HG02852 (cell line): ENCODE results near the gene ROCK2.

ENCODE experiments used
- ATAC-seq: cut with Tn5 transposase; IDR thresholded peaks from one replicate; pipeline ENCODE4 v1.9.1; 2021; ENCODE audit warnings: mild to moderate bottlenecking, moderate library complexity; ENCODE audit not compliant: unreplicated experiment

Gene ROCK2

DNA sequence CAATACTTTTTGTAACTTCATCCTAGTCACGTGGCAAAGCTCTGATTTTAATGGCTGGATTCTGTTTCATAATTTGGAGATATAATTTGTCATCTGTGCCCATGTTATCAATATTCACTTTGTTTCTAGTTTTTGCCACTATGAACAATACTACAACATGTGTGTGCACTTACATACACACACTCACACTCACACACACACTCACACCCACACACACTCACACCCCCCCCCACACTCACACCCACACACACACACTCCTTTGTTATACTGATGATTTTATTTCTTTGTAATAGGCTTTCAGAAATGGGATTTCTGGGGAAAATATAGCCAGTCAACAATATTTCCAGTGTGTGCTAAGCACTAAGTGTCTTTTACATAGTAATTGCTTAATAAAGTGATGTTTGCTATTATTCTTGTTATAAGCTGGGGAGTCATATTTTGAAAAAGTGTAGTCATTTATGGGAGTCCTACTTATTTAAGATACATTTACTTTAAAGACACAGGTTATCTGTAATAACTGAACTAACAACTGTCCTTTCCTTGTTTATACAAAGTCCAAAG, 22.8 kb upstream of the ROCK2 start:
- ATAC-seq: no peak

DNA sequence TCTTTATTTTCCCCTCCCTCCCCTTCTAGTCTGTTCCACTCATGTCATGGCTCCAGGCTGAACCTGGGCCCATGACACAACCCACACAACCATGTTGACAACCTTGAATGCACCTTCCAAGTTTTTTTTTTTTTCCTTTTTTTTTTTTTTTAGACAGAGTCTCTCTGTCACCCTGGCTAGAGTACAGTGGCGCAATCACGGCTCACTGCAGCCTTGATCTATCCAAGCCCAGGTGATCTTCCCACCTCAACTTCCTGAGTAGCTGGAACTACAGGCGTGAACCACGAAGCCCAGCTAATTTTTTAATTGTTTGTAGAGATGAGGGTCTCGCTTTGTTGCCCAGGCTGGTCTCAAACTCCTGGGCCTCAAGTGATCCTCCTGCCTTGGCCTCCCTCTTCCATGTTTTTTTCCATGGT, 21.9 kb upstream of the ROCK2 start:
- ATAC-seq: no peak

DNA sequence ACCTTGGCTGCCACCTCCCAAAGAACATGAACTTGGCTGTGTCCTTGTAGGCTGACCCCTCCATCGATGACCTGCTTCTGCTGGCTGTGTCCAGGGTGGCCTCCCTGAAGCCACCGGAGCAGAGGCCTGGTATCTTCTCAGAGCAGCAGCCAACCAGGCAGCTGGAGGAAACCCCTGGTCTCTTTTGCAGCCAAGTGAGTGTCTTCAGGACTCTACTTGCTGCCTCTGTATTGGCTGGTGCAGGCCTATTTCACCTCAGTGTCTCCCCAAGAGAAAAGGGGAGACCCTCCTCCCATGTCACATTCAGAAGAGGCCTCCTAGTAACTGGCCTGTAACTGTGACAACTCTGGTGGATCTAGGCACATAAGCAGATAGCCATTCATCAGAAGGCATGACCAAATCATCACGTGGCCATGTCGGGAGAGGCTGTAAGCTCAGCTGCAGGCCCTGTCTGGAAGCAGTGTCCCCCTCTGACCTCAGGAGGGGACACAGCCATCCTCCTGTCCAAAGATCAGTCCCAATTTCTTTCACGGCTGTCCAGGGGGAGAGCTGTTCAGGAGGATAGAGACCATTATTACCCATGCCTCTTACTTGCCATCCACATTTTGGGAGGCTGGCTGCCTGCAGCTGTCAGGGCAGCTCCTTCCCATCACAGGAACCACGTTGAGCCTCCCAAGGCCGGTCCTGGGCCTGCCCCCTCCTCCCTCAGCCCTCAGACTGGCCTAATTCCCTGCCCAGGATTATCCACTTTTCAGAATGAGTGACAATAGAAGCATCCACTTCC, 20.9 kb upstream of the ROCK2 start:
- no peak for ATAC-seq

DNA sequence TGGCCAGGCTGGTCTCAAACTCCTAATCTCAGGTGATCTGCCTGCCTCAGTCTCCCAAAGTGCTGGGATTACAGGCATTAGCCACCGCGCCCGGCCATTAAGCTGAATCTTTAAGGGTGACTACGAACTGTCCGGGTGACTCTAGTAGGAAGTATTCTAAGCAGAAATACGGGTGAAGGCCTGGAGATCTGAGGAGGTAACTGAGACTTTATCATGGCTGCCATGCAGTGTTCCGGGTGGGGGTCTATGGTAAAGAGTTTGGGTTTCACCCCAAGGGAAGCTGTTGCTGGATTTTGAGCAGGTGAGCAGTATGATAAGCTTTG, 20.1 kb upstream of the ROCK2 start:
- ATAC-seq: no peak

DNA sequence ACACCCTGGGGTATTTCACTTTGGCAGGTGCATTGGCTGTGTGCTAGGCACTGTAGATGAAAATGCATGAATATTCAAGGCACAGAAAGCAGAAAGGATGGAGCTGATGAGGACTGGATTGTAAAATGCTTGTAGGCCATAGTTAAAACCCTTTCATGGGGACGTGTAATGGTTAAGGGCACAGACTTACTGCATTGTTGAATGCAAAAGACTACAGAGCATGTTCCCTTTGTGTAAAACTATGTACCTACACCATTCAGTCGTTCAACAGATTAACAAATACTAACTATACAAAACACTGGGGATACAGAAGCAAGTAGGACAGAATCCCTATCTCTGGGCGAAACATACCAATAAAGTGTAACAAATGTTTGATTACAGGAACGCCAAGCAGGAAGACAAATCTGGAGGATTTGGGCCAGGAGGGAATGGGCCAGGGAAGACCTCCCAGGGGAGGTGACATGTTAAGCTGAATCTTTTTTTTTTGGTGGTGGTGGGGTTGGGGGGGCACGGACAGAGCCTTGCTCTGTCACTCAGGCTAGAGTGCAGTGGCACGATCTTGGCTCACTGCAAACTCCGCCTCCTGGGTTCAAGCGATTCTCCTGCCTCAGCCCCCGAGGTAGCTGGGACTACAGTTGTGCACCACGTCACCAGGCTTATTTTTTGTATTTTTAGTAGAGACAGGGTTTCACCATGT, 19.6 kb upstream of the ROCK2 start:
- no peak for ATAC-seq

DNA sequence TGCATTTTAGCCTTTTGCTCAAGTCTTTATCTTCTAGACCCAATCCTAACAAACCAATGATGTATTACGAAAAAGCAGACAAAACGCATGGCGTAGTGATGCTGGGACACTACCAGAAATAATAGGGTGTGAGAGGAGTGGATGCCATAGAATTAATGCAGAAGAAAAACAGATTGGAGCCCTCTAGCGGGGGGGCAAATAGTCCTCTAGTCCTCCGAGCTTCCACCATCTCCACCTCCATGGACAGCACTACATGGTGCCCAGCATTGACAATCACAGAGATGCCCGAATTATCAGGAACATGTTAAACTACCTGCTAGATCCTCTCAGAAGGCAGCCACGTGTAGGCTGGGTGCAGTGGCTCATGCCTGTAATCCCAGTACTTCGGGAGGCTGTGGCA, 15.4 kb upstream of the ROCK2 start:
- ATAC-seq: no peak

DNA sequence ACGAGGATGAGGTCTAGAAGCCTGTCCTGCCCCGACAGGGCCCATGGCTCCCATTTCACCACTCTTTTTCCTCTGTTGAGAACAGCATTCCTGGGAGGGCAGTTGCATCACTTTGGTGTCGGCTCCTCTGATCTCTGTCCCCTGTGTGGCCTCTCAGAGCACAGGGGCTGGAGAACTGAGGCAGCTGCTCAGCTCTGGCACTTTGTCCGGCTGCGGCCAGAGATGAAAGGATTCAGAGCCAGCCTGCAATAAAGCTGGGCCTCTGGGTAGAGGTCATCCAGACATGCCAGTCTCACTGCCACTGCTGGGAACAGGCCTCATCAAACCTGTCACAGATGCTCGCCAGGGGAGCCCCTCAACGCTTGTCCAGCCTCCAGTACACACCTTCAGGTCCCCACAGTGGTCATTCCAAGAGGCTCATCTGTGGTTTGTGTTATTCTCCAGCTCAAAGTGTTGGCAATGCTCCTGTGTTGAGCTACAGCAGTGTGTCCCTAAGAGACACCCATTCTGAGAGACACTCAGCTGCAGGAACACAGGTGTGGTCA, 13.1 kb upstream of the ROCK2 start:
- no peak for ATAC-seq

DNA sequence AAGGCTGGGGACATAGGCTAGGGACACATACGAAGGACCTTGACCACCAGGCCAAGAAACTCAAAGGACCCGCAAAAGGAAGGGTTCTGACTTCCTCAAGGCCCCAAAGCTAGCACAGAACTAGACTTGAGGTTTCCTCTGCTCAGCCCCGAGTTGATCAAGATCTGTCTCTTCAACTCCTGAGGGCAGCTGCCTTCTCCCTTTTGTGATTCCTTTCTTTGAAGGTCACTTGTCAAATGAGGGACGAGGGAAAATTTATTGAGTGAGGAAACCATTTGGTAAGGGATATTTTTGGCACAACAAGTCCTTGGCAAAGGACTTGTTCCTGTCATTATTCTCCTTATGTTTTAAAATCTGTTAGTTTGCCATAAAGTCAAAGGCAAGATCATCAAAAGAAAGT, 12.3 kb upstream of the ROCK2 start:
- no peak for ATAC-seq

DNA sequence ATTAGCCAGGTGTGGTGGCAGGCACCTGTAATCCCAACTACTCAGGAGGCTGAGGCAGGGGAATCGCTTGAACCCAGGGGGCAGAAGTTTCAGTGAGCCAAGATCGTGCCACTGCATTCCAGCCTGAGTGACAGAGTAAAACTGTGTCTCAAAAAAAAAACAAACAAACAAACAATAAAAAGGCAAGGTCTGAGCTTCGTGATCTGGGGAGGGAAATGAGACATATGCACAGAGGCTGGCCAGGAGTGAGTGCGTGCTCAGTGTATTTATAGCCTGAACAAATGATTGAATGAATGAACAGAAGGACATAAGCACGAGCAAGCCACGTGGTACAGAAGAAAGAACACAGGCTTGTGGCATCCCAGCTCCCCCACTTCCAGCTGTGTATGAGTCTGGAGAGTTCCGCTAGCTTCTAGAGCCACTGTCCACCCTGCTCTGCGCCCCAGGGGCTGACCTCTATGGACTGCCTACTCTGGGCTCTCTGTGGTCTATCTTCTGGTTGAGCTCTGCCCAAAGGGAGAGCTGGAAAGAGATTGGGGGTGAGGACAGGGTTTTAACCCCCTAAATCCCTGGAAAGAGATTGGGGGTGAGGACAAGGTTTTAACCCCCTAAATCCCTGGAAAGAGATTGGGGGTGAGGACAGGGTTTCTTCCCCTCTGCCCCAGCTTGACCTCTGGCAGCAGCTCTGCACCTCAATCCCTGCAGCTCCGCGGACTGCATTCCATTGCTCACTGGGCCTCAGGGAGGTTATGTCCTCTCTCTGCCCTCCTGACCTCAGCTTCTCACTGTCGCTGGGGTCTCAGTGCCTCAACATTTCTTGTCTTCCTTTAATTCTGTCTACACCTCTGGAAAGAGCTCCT, 11.0 kb upstream of the ROCK2 start:
- ATAC-seq: no peak

DNA sequence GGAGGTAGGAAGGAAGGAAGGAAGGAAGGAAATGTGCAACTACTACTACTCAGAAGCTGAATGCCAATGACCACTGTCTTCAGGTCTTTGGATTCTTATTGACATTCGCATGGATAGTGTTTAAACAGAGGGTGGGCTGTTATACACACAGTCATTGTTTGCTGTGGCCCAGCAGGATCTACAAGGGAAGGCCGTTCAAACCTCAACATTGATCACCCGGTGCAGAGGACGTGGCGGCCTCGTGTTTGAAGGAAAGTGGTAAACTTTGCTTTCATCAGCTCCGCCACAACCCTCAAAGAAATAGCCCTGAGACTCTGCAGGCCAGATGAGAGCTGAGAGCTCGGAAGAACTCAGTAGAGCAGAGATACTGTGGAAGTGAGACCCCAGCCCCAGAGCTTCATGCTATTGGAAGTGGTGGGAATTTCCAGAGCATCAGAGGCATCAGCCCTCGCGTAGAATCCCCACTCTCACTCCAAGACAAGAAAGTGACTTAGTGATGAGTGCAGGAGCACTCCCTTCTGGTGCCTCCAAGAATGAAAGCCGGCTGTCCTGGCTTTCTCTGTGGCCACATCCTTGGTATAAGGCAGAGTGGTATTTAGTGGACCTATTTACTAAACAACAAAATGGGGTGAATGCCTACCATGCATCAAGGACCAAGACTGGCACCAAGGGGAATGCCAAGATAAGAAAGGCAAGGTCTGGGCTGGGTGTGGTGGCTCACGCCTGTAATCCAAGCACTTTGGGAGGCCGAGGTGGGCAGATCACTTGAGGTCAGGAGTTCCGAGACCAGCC, 10.1 kb upstream of the ROCK2 start:
- no peak for ATAC-seq

DNA sequence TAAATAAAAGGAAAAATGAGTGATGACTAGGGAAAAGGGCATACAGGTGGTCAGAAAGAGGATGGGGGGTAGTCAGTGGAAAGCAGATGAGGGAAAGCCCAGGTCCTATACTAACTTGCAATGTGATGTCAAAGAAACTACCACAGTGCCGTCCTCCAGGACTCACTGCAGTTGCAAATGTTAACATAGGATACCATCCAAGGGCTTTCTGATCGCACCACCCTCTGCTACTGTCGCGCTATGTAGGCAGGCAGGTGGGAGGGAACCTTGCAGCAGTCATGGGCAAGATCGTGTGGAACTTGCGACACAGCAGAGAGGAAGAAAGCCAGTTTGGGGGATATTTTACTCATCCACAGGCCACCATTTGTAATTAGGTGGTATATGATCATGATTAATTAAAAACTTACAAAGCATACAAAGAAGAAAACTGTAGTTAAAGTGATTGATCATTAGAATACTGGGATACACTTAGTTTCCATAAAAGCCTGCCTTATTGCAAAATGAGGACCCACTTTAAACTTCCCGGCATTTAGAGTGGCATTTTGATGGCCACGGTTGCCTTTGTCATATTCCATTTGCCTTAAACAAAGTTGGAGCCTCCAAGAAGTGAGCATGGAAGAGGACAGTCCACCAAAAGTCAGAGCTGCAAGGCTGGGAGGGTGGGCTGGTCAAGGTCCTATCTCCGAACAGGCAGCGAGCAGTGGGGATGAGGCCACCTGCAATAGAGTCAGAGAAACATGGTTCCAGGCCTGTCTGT, 8.5 kb upstream of the ROCK2 start:
- ATAC-seq: no peak

DNA sequence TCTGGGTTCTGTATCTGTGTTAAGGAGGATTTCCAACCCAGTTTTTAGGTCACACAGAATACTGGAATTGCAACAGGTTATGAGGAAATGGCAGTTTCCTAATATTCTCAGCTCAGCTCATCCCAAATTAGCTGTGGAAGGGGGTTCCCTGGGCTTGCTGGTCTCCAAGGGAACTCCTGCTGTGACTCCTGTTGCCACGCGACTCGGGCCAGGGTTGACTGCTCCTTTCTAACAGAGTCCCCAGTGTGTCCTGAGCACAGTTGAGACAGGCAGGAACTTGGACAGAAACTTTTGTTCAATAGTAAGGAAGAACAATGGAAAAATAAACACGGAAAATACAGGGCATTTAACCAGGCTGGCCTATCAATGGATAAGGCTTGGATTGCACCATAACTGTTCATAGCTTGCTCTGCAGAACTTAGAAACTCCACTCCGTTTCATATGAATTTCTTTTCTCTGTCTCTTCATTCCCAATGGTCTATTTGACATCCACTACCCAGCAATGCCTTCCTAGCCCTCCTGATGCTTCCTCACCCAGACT, 3.8 kb upstream of the ROCK2 start:
- ATAC-seq: no peak

DNA sequence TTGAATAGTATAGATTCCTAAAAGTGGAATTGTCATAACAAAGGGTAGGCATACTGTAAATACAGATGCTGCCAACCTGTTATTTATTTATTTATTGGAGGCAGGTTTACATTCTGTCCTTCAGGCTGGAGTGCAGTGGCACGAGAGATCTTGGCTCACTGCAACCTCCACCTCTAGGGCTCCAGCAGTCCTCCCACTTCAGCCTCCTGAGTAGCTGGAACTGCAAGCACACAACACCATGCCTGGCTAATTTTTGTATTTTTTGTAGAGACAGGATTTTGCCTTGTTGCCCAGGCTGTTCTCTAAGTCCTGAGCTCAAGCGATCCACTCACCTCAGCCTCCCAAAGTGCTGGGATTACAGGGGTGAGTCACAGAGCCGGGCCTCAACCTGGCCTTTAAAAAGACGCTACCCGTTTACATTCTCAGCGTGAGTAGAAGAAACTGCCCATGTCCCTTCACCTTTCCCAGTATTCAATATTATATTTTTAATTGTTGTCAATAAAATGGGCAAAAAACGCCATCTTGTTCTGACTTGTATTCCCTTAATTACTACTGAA, 3.0 kb upstream of the ROCK2 start:
- ATAC-seq: no peak

DNA sequence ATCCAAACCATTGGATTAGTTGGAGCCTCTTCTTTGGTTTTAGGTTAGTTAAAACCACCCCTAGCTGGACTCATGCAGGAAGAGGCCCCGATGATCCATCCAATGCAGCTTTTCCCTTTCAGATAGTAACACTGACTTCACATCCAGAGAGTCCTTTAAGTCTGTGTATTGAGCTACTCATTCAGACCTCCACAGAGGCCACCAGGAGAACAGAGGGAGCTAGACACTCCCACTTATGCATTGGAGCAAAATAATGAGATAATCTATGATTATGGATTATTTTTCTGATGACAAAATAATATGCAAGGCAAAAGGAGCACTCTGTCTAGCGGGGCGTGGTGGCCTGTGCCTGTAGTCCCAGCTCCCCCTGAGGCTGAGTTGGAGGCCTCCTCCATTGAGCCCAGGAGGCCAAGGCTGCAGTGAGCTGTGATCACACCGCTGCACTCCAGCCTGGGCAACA, 1.6 kb upstream of the ROCK2 start:
- ATAC-seq: no peak

DNA sequence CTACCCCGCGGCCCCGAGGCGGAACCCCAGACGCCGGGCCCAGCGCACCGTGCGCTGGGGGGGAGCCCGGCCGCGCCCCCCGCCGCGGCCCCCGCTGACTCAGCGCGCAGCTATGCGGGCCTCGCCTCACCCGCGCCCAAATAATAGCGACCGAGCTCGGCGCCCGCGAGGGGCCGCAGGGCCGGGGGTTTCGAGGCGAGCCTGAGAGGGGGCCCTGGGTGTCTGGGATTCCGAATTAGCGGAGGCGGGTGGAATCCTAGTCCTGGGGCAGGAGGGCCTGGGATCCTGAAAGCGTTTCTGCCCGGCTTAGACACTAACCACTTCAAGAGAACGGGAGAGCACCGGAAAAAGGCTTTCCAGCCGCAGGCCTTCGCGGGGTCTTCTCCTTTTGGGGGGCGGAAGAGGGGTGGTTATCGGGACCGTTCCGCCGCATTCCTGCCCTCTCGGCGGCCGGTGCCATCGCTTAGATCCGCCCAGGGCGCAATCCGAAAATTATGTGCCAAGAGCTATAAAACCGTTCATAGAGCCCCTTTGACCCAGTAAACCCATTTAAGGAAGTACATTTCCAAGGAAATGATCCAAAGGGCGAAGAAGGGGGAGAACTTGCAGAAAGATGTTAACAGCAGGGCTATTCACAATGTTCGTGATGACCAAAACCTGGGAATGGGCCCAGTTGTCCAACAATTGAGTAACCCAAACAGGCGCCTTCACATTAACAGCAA, 681 bp upstream of the ROCK2 start:
- ATAC-seq: peak; percentile 34

DNA sequence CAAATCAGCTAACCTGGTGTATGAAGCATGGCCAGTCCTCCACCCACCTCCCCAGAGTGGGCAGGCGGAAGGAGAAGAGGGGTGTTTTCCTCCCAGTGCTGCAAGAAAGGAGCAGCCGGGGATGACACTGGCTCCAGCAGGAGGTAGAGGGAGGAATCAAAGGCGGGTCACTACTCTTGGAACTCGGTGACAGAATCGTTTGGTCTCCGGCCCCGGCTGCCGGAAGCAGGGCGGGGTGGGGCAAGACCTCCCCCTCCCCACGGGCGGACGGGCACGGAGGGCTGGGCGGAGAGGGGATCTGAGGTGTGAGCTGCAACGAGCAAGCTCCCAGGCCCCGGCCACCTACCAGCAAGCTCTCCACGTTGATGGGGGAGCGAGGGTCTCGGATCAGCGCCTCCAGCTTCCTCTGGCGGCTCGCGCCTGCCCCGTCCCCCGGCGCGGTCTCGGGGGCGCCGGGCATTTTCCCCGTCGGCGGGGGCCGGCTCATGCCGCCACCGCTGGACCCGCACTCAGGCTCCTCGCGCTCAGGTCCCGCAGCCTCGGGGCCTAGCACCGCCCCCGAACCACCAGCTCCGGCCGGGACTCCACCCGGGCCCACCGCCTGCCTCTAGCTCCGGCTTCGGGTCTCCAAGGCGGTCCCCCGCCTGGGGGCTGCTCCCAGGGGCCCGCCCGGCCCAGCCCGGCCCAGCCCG, 640 bp downstream of the ROCK2 start:
- peak; percentile 29 for ATAC-seq

DNA sequence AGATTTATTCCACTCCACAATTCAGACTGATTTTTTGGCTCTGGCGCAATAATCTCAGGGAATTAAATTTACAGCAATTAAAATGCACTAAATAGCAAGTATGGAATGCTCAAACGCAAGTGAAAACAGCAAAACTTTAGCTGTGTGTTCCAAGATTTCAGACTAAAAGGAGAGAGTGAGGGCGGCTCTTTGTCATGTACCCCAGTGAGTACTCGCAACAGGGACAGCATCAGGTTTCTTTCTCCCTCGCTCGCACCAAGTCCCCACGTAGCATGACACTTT, 1.1 kb downstream of the ROCK2 start:
- ATAC-seq: peak; percentile 31
